Adrenal gland (tissue), 12 donors: ENCODE data around the gene CTBP2. TPM values are rescaled to one million over a fixed set of nuclear protein-coding genes. Genes with fewer than 3 reads are reported as not detected.

ENCODE experiments used
- DNase-seq, 7 donors: peaks; one replicate each; pipeline ENCODE4 v3.0.0-alpha.2; 2019 to 2020
- H3K27ac ChIP-seq, 5 donors: fragments of 200-600 bp; sonication (generic) in 4 of 5; 1 replicate in 3 of 5; 2 replicates in 2 of 5; pipeline versions ENCODE4 v1.5.1 to v1.8.0; 2016 to 2020; ENCODE audit warnings: mild to moderate bottlenecking in 1 of 5
- H3K27me3 ChIP-seq: fragments of 200-600 bp; 2 replicates; pipeline ENCODE4 v1.8.0; 2021
- H3K36me3 ChIP-seq, 2 donors: fragments of 200-600 bp; replicated peaks in 1 of 2; 1 replicate in 1 of 2; 2 replicates in 1 of 2; pipeline versions ENCODE4 v1.5.1 to v1.8.0; 2018 to 2022
- H3K4me1 ChIP-seq, 2 donors: fragments of 200-600 bp; replicated peaks in 1 of 2; 1 replicate in 1 of 2; 2 replicates in 1 of 2; pipeline versions ENCODE4 v1.5.1 to v1.8.0; 2018 to 2021
- H3K4me3 ChIP-seq, 4 donors: fragments of 200-600 bp; sonication (generic) in 3 of 4; one replicate each; pipeline ENCODE4 v1.5.1; 2016 to 2018
- H3K9me3 ChIP-seq, 3 donors: fragments of 200-600 bp; sonication (generic) in 1 of 3; replicated peaks in 1 of 3; 1 replicate in 2 of 3; 2 replicates in 1 of 3; pipeline versions ENCODE4 v1.5.1 to v1.8.0; 2016 to 2021
- CTCF ChIP-seq, 6 experiments: fragments of 450-650 bp in 4 of 6; fragments of 200-600 bp in 2 of 6; sonication (generic) in 1 of 6; IDR thresholded peaks; 1 replicate in 5 of 6; 2 replicates in 1 of 6; pipeline versions ENCODE4 v1.5.1 to v1.8.0; 2016 to 2021; ENCODE audit warnings: antibody characterized with exemption in 6 of 6, mild to moderate bottlenecking in 2 of 6, moderate library complexity in 1 of 6
- POLR2A ChIP-seq, 2 donors: fragments of 450-650 bp; IDR thresholded peaks; one replicate each; pipeline ENCODE4 v1.6.1; 2017; ENCODE audit warnings: antibody characterized with exemption in 2 of 2, mild to moderate bottlenecking in 2 of 2, moderate library complexity in 1 of 2
- WGBS, 4 donors: extraction: QIAGEN DNeasy Blood & Tissue Kit in 2 of 4; methylation state at CpG; one replicate each; pipeline versions ENCODE4 v1.1.5 to v1.1.7; 2013 to 2017; 5-methylcytosine and 5-hydroxymethylcytosine counted together
- intact Hi-C, 2 donors: fragments of 100-400 bp; cut with DNase I; formaldehyde crosslinking; loops; one replicate each; pipeline versions ENCODE4 v1.14.1 to v1.15.0; 2022 to 2023
- polyA plus RNA-seq, 3 donors: library from polyadenylated mRNA; stranded (reverse); fragments of 200-250 nt in 2 of 3; fragments of 350-450 nt in 1 of 3; fragmentation: Illumina TruSeq in 1 of 3; extraction: RNeasy Lipid Tissue Mini Kit (QIAGEN cat#74804) in 1 of 3; gene quantifications; one replicate each; pipeline ENCODE4 v1.2.3, GENCODE V29; 2013 to 2014
- total RNA-seq, 9 donors: library from RNA; depleted of rRNA in 4 of 9; stranded (reverse); fragments of >200 nt in 4 of 9; fragments of 120-200 nt in 1 of 9; fragmentation: NEBNext Ultra II Directional in 1 of 9; extraction: Animal tissue kit (Norgen Biotek cat#: 25700) in 1 of 9; gene quantifications; one replicate each; pipeline versions ENCODE4 v1.1.0 to v1.2.4, GENCODE V29; 2013 to 2023
- donor health status: healthy with polysubstance abuse.
- donor health status: Bipolar disorder and iron deficiency.
- donor health status: DM: yes; HTN: yes; CAD: no.
- donor health status: DM: no; HTN: no; CAD: no.
- donor health status: DM: no; HTN: no; CAD: no.
- donor health status: DM: yes; HTN: yes; CAD: no.

The CTBP2 gene
- total and polyA plus RNA-seq, 12 donors = 25.3 to 66.5 (median 45.7) TPM

GRCh38 chr10:125022671-125023070, 137.7 kb downstream of the CTBP2 start:
- Histone ChIP-seq H3K27ac (peak overlapping the region in 2 of 5 donors; percentile 6 to 74), H3K4me3 (no peak overlapping the region), H3K9me3 (no peaks in the 10 kb centered on the region), H3K27me3 (no peaks in the 10 kb centered on the region), H3K4me1 (peaks cover 0 to 50% of the 10 kb centered on the region in 2 donors), H3K36me3 (peaks cover 0 to 8% of the 10 kb centered on the region in 2 donors)
- 90 to 95% (median 92%) methylated on average over 7 to 8 of the region's 8 CpGs for WGBS, 4 donors
- intact Hi-C loops = no loop called here
- no peak for DNase-seq
- TF ChIP-seq POLR2A (IDR thresholded peaks at IDR 0.05) = no peak
- TF ChIP-seq CTCF (IDR thresholded peaks at IDR 0.05) = no peak

- no peak for DNase-seq
- H3K4me1 ChIP-seq = peaks cover 0 to 59% of the 10 kb centered on the region in 2 donors
- TF ChIP-seq CTCF (IDR thresholded peaks at IDR 0.05) (no peak), POLR2A (IDR thresholded peaks at IDR 0.05) (no peak)
Observed at GRCh38 chr10:125021686-125022344, 138.5 kb downstream of the CTBP2 start.

GRCh38 chr10:125020871-125021270, 139.5 kb downstream of the CTBP2 start:
- H3K9me3 ChIP-seq = no peaks in the 10 kb centered on the region
- DNase-seq = no peak
- intact Hi-C loops = no loop called here
- no peak overlapping the region for H3K4me3 ChIP-seq
- H3K4me1 ChIP-seq = peaks cover 0 to 68% of the 10 kb centered on the region in 2 donors
- H3K36me3 ChIP-seq = no peaks in the 10 kb centered on the region
- 78 to 85% (median 82%) methylated on average over 7 to 9 of the region's 9 CpGs for WGBS, 4 donors
- H3K27me3 ChIP-seq = no peaks in the 10 kb centered on the region
- peak overlapping the region in 1 of 5 donors; percentile 74 for H3K27ac ChIP-seq
- TF ChIP-seq POLR2A (IDR thresholded peaks at IDR 0.05) = no peak
- no peak for TF ChIP-seq CTCF (IDR thresholded peaks at IDR 0.05)

More at GRCh38 chr10:125021686-125022344, 138.5 kb downstream of the CTBP2 start:
- H3K36me3 ChIP-seq = peaks cover 0 to 5% of the 10 kb centered on the region in 2 donors
- no peaks in the 10 kb centered on the region for H3K27me3 ChIP-seq
- WGBS, 4 donors = 86 to 89% (median 87%) methylated on average over 13 to 17 of the region's 17 CpGs
- intact Hi-C loops = no loop called here
- H3K27ac ChIP-seq = peak overlapping the region in 1 of 5 donors; percentile 74
- no peak overlapping the region for H3K4me3 ChIP-seq
- H3K9me3 ChIP-seq = no peaks in the 10 kb centered on the region

- H3K27ac ChIP-seq = peak overlapping the region in 1 of 5 donors; percentile 34
- H3K4me3 ChIP-seq = no peak overlapping the region
- H3K4me1 ChIP-seq = peaks cover 0 to 70% of the 10 kb centered on the region in 2 donors
- H3K9me3 ChIP-seq = no peaks in the 10 kb centered on the region
- no peaks in the 10 kb centered on the region for H3K27me3 ChIP-seq
- intact Hi-C loops = no loop called here
- no peak for DNase-seq
- 95 to 98% (median 95%) methylated on average over 10 to 17 of the region's 17 CpGs for whole genome bisulfite sequencing, 4 donors
- TF ChIP-seq POLR2A (IDR thresholded peaks at IDR 0.05) = no peak
- H3K36me3 ChIP-seq = no peaks in the 10 kb centered on the region
Observed at GRCh38 chr10:125020386-125020785, 140.0 kb downstream of the CTBP2 start.
